ENCODE measurements around the gene CACNA1C. TPM values are rescaled to one million over a fixed set of nuclear protein-coding genes. Genes with fewer than 3 reads are reported as not detected.

Gene CACNA1C
- total and polyA plus RNA-seq, 8 donors: 0.31 to 55.8 (median 7.2) TPM

DNA sequence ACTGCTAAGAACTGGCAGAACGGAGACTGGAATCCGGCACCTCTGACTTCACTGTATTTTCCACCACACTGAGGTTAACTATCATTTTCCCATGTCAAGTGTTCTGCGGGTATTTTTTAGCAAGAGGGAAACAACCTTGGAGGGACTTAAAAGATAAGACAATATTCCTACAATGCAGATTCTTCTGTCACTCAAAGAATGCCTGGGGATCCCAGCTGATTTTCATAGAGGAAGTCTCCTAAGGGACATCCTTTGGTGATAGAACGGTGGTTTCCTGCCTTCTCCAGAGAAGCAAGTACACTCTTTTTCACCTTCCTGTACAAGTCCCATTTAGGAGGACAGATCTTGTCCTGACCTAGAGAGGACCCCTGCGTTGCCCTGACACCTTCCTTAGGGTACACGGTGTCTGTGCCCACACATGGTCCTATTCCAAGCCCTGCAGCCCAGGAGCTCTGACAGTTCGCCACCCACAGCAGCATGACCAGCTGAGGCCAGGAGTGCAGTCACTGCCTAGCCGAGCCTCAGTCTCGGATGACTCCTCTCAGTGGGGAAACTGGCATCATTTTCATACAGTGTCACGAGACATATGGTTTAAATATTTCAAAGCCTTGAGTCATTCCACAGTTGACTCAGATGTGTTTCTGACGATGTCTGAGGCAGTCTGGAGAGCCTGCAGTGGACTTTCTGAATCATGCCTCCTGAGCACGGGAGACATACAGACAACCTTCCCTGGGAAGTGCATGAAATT lies 560.7 kb downstream of the CACNA1C start:
- TF ChIP-seq POLR2AphosphoS5 (IDR thresholded peaks at IDR 0.05): peak in 1 of 3 donors; percentile 52
- TF ChIP-seq, protein P1, sequence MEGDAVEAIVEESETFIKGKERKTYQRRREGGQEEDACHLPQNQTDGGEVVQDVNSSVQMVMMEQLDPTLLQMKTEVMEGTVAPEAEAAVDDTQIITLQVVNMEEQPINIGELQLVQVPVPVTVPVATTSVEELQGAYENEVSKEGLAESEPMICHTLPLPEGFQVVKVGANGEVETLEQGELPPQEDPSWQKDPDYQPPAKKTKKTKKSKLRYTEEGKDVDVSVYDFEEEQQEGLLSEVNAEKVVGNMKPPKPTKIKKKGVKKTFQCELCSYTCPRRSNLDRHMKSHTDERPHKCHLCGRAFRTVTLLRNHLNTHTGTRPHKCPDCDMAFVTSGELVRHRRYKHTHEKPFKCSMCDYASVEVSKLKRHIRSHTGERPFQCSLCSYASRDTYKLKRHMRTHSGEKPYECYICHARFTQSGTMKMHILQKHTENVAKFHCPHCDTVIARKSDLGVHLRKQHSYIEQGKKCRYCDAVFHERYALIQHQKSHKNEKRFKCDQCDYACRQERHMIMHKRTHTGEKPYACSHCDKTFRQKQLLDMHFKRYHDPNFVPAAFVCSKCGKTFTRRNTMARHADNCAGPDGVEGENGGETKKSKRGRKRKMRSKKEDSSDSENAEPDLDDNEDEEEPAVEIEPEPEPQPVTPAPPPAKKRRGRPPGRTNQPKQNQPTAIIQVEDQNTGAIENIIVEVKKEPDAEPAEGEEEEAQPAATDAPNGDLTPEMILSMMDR (IDR thresholded peaks at IDR 0.05): no peak
- H3K4me3 ChIP-seq: no peak overlapping the region
- intact Hi-C loops (cut with DNase I; ENCODE audit: low total_unique reads): no loop called here
- H3K27me3 ChIP-seq: no peaks in the 10 kb centered on the region
- no peaks in the 10 kb centered on the region for H3K9me3 ChIP-seq
- DNase-seq: no peak
- H3K36me3 ChIP-seq: peaks cover 0 to 66% (median 8%) of the 10 kb centered on the region in 4 donors
- peaks cover 2 to 23% (median 16%) of the 10 kb centered on the region in 4 donors for H3K4me1 ChIP-seq
- H3K27ac ChIP-seq: peak overlapping the region in 1 of 5 donors; percentile 43
- WGBS, 5 donors: 53 to 69% (median 60%) methylated on average over 12 of the region's 12 CpGs

DNA sequence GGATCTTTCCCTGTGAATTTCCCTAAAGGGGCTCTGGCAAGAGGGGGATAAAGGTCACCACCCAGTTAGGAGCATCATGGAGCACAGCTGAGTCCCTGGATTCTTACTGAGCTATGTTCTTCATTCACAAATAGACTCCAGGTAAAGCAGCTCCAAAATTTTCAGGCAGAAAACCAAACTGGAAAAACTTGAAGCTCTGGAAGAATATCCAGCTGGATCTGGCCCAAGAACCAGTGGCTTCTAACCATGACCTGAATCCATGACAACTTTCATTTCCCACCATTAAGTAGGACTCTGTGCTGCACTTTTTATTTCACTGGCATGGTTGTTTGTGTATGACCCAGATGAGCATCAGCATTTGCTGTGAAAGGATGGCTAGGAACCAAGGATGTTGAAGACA lies 561.6 kb downstream of the CACNA1C start:
- Histone ChIP-seq H3K27me3 (no peaks in the 10 kb centered on the region), H3K4me3 (no peak overlapping the region), H3K4me1 (peaks cover 0 to 14% (median 7%) of the 10 kb centered on the region in 4 donors), H3K27ac (peak overlapping the region in 2 of 5 donors; percentile 43 to 44), H3K9me3 (no peaks in the 10 kb centered on the region), H3K36me3 (peaks cover 0 to 69% (median 10%) of the 10 kb centered on the region in 4 donors)
- no peak for DNase-seq
- intact Hi-C loops (cut with DNase I; ENCODE audit: low total_unique reads): no loop called here
- TF ChIP-seq EP300 (IDR thresholded peaks at IDR 0.05) (no peak), POLR2AphosphoS5 (IDR thresholded peaks at IDR 0.05) (no peak), POLR2A (IDR thresholded peaks at IDR 0.05) (no peak)
- TF ChIP-seq, protein P1 (IDR thresholded peaks at IDR 0.05): no peak

DNA sequence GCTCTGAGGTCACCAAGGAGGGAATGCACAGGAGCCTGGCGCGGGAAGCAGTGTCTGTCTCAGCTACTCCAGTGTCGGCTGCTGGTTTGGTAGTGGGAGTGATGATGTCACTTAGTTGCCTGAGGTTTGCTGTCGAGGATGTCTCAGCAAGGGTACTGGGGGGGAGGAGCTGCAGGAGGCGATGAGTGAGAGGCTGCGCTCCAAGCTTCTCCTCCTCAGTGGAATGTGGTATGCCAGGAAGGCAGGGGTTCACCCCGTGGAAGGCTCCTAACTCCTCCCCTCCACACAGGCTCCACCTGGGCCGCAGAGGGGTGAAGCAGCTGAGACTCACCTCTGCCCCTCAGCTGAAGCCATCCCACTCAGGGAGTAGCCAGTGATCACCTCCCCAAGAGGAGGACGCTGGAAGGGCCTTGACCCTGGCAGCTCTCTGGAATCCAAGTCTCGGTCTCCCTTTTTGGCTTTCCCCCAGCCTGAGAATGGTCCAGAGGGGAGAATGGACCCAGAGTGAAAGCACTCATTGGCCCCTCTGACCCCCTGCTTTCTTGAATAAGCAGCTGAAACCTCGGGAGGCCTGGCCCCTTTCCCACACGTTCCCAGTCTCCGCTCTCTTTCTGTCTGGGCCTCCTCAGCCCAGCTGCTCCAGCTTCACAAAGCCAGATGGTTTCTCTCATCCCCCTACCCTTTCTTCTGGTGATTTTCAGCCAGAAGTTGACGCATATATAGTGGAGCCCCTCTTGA lies 563.0 kb downstream of the CACNA1C start:
- intact Hi-C loops (cut with DNase I; ENCODE audit: low total_unique reads): no loop called here
- Histone ChIP-seq H3K4me3 (no peak overlapping the region), H3K27ac (peak overlapping the region in 1 of 5 donors; percentile 23), H3K36me3 (peaks cover 0 to 73% (median 18%) of the 10 kb centered on the region in 4 donors), H3K9me3 (no peaks in the 10 kb centered on the region), H3K27me3 (no peaks in the 10 kb centered on the region), H3K4me1 (peaks cover 0 to 4% (median 0%) of the 10 kb centered on the region in 4 donors)
- TF ChIP-seq POLR2A (IDR thresholded peaks at IDR 0.05): no peak
- no peak for TF ChIP-seq EP300 (IDR thresholded peaks at IDR 0.05)
- TF ChIP-seq, protein P1 (IDR thresholded peaks at IDR 0.05): no peak
- no peak for TF ChIP-seq POLR2AphosphoS5 (IDR thresholded peaks at IDR 0.05)
- WGBS, 5 donors: 69 to 76% (median 75%) methylated on average over 13 to 14 of the region's 14 CpGs
- peak in 1 of 2 donors; percentile 87 for DNase-seq

DNA sequence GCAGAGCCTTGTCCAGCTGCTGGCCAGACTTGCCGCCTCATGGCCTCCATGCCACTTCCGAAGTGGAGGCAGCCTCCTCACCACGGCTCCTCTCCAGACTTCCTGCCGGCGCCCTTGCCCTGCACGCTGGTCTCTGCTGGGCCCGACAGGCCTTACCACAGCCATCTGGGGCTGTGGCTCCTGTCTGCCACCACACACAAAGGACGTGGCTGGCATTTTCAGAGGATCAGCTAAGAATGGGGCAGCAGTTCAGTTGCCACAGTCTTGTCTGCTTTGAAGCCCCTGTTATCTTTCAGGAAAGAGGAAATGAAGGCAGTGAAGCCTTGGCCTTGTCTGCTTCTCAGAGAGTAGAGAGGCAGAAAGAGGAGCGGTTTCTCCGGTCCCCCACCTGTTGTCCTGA lies 564.0 kb downstream of the CACNA1C start:
- TF ChIP-seq POLR2A (IDR thresholded peaks at IDR 0.05) (no peak), POLR2AphosphoS5 (IDR thresholded peaks at IDR 0.05) (no peak), EP300 (IDR thresholded peaks at IDR 0.05) (no peak)
- TF ChIP-seq, protein P1 (IDR thresholded peaks at IDR 0.05): no peak
- DNase-seq: no peak
- H3K4me3 ChIP-seq: no peak overlapping the region
- no peaks in the 10 kb centered on the region for H3K9me3 ChIP-seq
- intact Hi-C loops (cut with DNase I; ENCODE audit: low total_unique reads): no loop called here
- no peak overlapping the region for H3K27ac ChIP-seq
- H3K36me3 ChIP-seq: peaks cover 0 to 71% (median 18%) of the 10 kb centered on the region in 4 donors
- H3K27me3 ChIP-seq: no peaks in the 10 kb centered on the region
- H3K4me1 ChIP-seq: peaks cover 0 to 4% (median 0%) of the 10 kb centered on the region in 4 donors
- 70 to 80% (median 73%) methylated on average over 9 to 10 of the region's 10 CpGs for WGBS, 5 donors
